K562 treated with DMSO at 1 percent for 24 hours (cell line): ENCODE measurements around the gene ABCE1. TPM values are rescaled to one million over a fixed set of nuclear protein-coding genes. Genes with fewer than 3 reads are reported as not detected.

Experiments
- total RNA-seq: library from RNA; unstranded; fragments of 300-600 nt; gene quantifications from 2 replicates; pipeline ENCODE4 v1.2.3, GENCODE V29; 2022; ENCODE audit warnings: low read depth; ENCODE audit not compliant: insufficient read depth

The ABCE1 gene
- total RNA-seq, result 22.2 and 26.8 TPM in 2 replicates

GRCh38 chr4:145097821-145098674 is at the start of gene ABCE1, which contains the start of gene ANAPC10:
ABCE1 (plus strand) TSS chr4:145098311; CDS start chr4:145104413, 6,102 bp downstream.
ANAPC10 (minus strand) TSS chr4:145098196; CDS start chr4:145096099, 2,097 bp downstream.

Other genes starting within 250 kb of the ABCE1 start
- 12.9 and 18.9 TPM in 2 replicates for gene ANAPC10, start 115 bp upstream of the ABCE1 start, total RNA-seq
- 5.4 and 6.3 TPM in 2 replicates for gene OTUD4, start 82.3 kb downstream of the ABCE1 start, total RNA-seq